Measurements from ENCODE around the gene WEE1.
"Not testable (repeated sequence)": the region's sequence is repeated elsewhere in the genome, so short reads cannot be mapped to it uniquely, and the experiment has no call there.

WEE1 gene

GRCh38 chr11:9616858-9617257 is 43.4 kb downstream of the WEE1 start:
- H3K27ac Mint-ChIP-seq, result peak overlapping the region; percentile 40
- H3K9me3 Mint-ChIP-seq, result no peaks in the 10 kb centered on the region
- DNase-seq, result no peak
- no peaks in the 10 kb centered on the region for H3K36me3 Mint-ChIP-seq (ENCODE audit: low read depth)
- no peaks in the 10 kb centered on the region for H3K27me3 Mint-ChIP-seq
- H3K4me3 Mint-ChIP-seq, result no peak overlapping the region
- no peak for ATAC-seq
- H3K4me1 Mint-ChIP-seq, result peaks cover 52% of the 10 kb centered on the region

GRCh38 chr11:9617940-9618339 is 44.5 kb downstream of the WEE1 start:
- ATAC-seq (no peak), DNase-seq (no peak)
- Mint-ChIP-seq H3K9me3 (no peaks in the 10 kb centered on the region), H3K4me1 (peaks cover 43% of the 10 kb centered on the region), H3K36me3 (ENCODE audit: low read depth) (no peaks in the 10 kb centered on the region), H3K27me3 (no peaks in the 10 kb centered on the region), H3K4me3 (no peak overlapping the region), H3K27ac (no peak overlapping the region)

- H3K27me3 Mint-ChIP-seq, result no peaks in the 10 kb centered on the region
- peaks cover 33% of the 10 kb centered on the region for H3K4me1 Mint-ChIP-seq
- H3K4me3 Mint-ChIP-seq, result no peak overlapping the region
- ATAC-seq, result no peak
- no peak overlapping the region for H3K27ac Mint-ChIP-seq
- no peaks in the 10 kb centered on the region for H3K36me3 Mint-ChIP-seq (ENCODE audit: low read depth)
- no peak for DNase-seq
- no peaks in the 10 kb centered on the region for H3K9me3 Mint-ChIP-seq
Observed at GRCh38 chr11:9619004-9619403, 45.5 kb downstream of the WEE1 start.

- DNase-seq (no peak), ATAC-seq (no peak)
- H3K27me3 Mint-ChIP-seq, result no peaks in the 10 kb centered on the region
- H3K36me3 Mint-ChIP-seq (ENCODE audit: low read depth), result no peaks in the 10 kb centered on the region
- H3K4me1 Mint-ChIP-seq, result peaks cover 25% of the 10 kb centered on the region
- no peaks in the 10 kb centered on the region for H3K9me3 Mint-ChIP-seq
- no peak overlapping the region for H3K27ac Mint-ChIP-seq
- H3K4me3 Mint-ChIP-seq, result no peak overlapping the region
Observed at GRCh38 chr11:9619971-9620370, 46.5 kb downstream of the WEE1 start.

- H3K4me3 Mint-ChIP-seq; ATAC-seq; H3K9me3 Mint-ChIP-seq; H3K36me3 Mint-ChIP-seq (ENCODE audit: low read depth); DNase-seq; H3K27ac Mint-ChIP-seq; H3K4me1 Mint-ChIP-seq; H3K27me3 Mint-ChIP-seq: not testable (repeated sequence)
Observed at GRCh38 chr11:9622353-9622752, 48.9 kb downstream of the WEE1 start.

GRCh38 chr11:9623053-9623452 is 49.6 kb downstream of the WEE1 start:
- DNase-seq, result not testable (repeated sequence)

GRCh38 chr11:9624448-9624847 is 51.0 kb downstream of the WEE1 start:
- no peak overlapping the region for H3K27ac Mint-ChIP-seq
- peaks cover 3% of the 10 kb centered on the region for H3K4me1 Mint-ChIP-seq
- H3K4me3 Mint-ChIP-seq, result no peak overlapping the region
- ATAC-seq, result no peak
- H3K9me3 Mint-ChIP-seq, result no peaks in the 10 kb centered on the region
- DNase-seq, result no peak
- no peaks in the 10 kb centered on the region for H3K36me3 Mint-ChIP-seq (ENCODE audit: low read depth)
- peaks cover 2% of the 10 kb centered on the region for H3K27me3 Mint-ChIP-seq

More at GRCh38 chr11:9623053-9623452, 49.6 kb downstream of the WEE1 start:
- H3K27ac Mint-ChIP-seq; ATAC-seq; H3K4me1 Mint-ChIP-seq; H3K4me3 Mint-ChIP-seq; H3K9me3 Mint-ChIP-seq; H3K36me3 Mint-ChIP-seq (ENCODE audit: low read depth); H3K27me3 Mint-ChIP-seq: not testable (repeated sequence)

- H3K36me3 Mint-ChIP-seq (ENCODE audit: low read depth), result no peaks in the 10 kb centered on the region
- DNase-seq, result no peak
- peaks cover 2% of the 10 kb centered on the region for H3K27me3 Mint-ChIP-seq
- H3K4me3 Mint-ChIP-seq, result no peak overlapping the region
- H3K27ac Mint-ChIP-seq, result no peak overlapping the region
- H3K9me3 Mint-ChIP-seq, result no peaks in the 10 kb centered on the region
- ATAC-seq, result no peak
- H3K4me1 Mint-ChIP-seq, result peaks cover 3% of the 10 kb centered on the region
Observed at GRCh38 chr11:9625162-9625561, 51.7 kb downstream of the WEE1 start.

- Mint-ChIP-seq H3K4me3 (no peak overlapping the region), H3K36me3 (ENCODE audit: low read depth) (no peaks in the 10 kb centered on the region), H3K4me1 (peaks cover 3% of the 10 kb centered on the region), H3K27ac (no peak overlapping the region), H3K27me3 (peaks cover 2% of the 10 kb centered on the region), H3K9me3 (no peaks in the 10 kb centered on the region)
- DNase-seq (no peak), ATAC-seq (no peak)
Observed at GRCh38 chr11:9625728-9626127, 52.3 kb downstream of the WEE1 start.

- Mint-ChIP-seq H3K4me1 (peaks cover 3% of the 10 kb centered on the region), H3K4me3 (no peak overlapping the region), H3K27ac (no peak overlapping the region), H3K27me3 (peaks cover 2% of the 10 kb centered on the region), H3K36me3 (ENCODE audit: low read depth) (no peaks in the 10 kb centered on the region), H3K9me3 (no peaks in the 10 kb centered on the region)
- DNase-seq, result no peak
- ATAC-seq, result no peak
Observed at GRCh38 chr11:9626496-9627394, 53.3 kb downstream of the WEE1 start.

GRCh38 chr11:9629064-9629463 is 55.6 kb downstream of the WEE1 start:
- Mint-ChIP-seq H3K4me3 (no peak overlapping the region), H3K36me3 (ENCODE audit: low read depth) (no peaks in the 10 kb centered on the region), H3K27me3 (peaks cover 2% of the 10 kb centered on the region), H3K9me3 (peaks cover 4% of the 10 kb centered on the region), H3K27ac (no peak overlapping the region), H3K4me1 (peaks cover 3% of the 10 kb centered on the region)
- no peak for ATAC-seq
- no peak for DNase-seq

- Mint-ChIP-seq H3K9me3 (peaks cover 7% of the 10 kb centered on the region), H3K27ac (no peak overlapping the region), H3K4me1 (no peaks in the 10 kb centered on the region), H3K27me3 (no peaks in the 10 kb centered on the region), H3K4me3 (no peak overlapping the region), H3K36me3 (ENCODE audit: low read depth) (no peaks in the 10 kb centered on the region)
- DNase-seq (no peak), ATAC-seq (no peak)
Observed at GRCh38 chr11:9633679-9634078, 60.2 kb downstream of the WEE1 start.

- Mint-ChIP-seq H3K4me3 (no peak overlapping the region), H3K4me1 (peaks cover 4% of the 10 kb centered on the region), H3K27me3 (no peaks in the 10 kb centered on the region), H3K27ac (no peak overlapping the region), H3K9me3 (peaks cover 7% of the 10 kb centered on the region), H3K36me3 (ENCODE audit: low read depth) (no peaks in the 10 kb centered on the region)
- ATAC-seq (no peak), DNase-seq (no peak)
Observed at GRCh38 chr11:9636691-9637090, 63.2 kb downstream of the WEE1 start.

GRCh38 chr11:9639099-9639498 is 65.6 kb downstream of the WEE1 start:
- Mint-ChIP-seq H3K27me3 (no peaks in the 10 kb centered on the region), H3K36me3 (ENCODE audit: low read depth) (no peaks in the 10 kb centered on the region), H3K9me3 (peaks cover 2% of the 10 kb centered on the region), H3K4me3 (no peak overlapping the region), H3K27ac (no peak overlapping the region), H3K4me1 (peaks cover 6% of the 10 kb centered on the region)
- DNase-seq (no peak), ATAC-seq (no peak)

All from activated naive CD8-positive, alpha-beta T cell treated with anti-CD3 and anti-CD28 coated beads, Interleukin-2, amount 50 U/mL, for 24 hours (primary cell).